Neural progenitor cell (in vitro differentiated cells): ENCODE data around the gene VPS37B. TPM values are rescaled to one million over a fixed set of nuclear protein-coding genes. Genes with fewer than 3 reads are reported as not detected.

Source experiments
- DNase-seq: peaks from one replicate; pipeline ENCODE4 v3.0.0-alpha.2; 2016; ENCODE audit warnings: low spot score
- H2AFZ ChIP-seq: fragments of 200-600 bp; sonication (generic); replicated peaks from 2 replicates; pipeline ENCODE4 v1.6.1; 2016; ENCODE audit warnings: antibody characterized with exemption
- H3F3A ChIP-seq: fragments of 200-600 bp; sonication (generic); 2 replicates; pipeline ENCODE4 v1.6.1; 2016; ENCODE audit warnings: antibody characterized with exemption, low read depth
- H3K27ac ChIP-seq: fragments of 200-600 bp; sonication (generic); 2 replicates; pipeline ENCODE4 v1.5.1; 2016; ENCODE audit warnings: mild to moderate bottlenecking
- H3K27me3 ChIP-seq: fragments of 200-600 bp; sonication (generic); 2 replicates; pipeline ENCODE4 v1.6.1; 2016; ENCODE audit warnings: mild to moderate bottlenecking, moderate library complexity
- H3K36me3 ChIP-seq: fragments of 200-600 bp; sonication (generic); 2 replicates; pipeline ENCODE4 v1.5.1; 2016
- H3K4me1 ChIP-seq: fragments of 200-600 bp; sonication (generic); 2 replicates; pipeline ENCODE4 v1.6.1; 2016; ENCODE audit warnings: mixed run types
- H3K4me2 ChIP-seq: fragments of 200-600 bp; sonication (generic); 2 replicates; pipeline ENCODE4 v1.6.1; 2016
- H3K4me3 ChIP-seq: fragments of 200-600 bp; sonication (generic); 2 replicates; pipeline ENCODE4 v1.5.1; 2016
- H3K79me2 ChIP-seq: fragments of 200-600 bp; sonication (generic); 2 replicates; pipeline ENCODE4 v1.6.1; 2016; ENCODE audit warnings: low read depth
- H3K9ac ChIP-seq: fragments of 200-600 bp; sonication (generic); 2 replicates; pipeline ENCODE4 v1.6.1; 2016
- H3K9me3 ChIP-seq: fragments of 200-600 bp; sonication (generic); 2 replicates; pipeline ENCODE4 v1.5.1; 2016; ENCODE audit warnings: low read depth
- H4K20me1 ChIP-seq: fragments of 200-600 bp; sonication (generic); 2 replicates; pipeline ENCODE4 v1.6.1; 2016; ENCODE audit warnings: low read depth
- H3K27ac Mint-ChIP-seq: 3 replicates; pipeline ENCODE4 v1.8.0; 2021; ENCODE audit warnings: mixed read lengths
- H3K27me3 Mint-ChIP-seq: 2 replicates; pipeline ENCODE4 v1.8.0; 2022; ENCODE audit warnings: low read depth, mild to moderate bottlenecking, inconsistent platforms, moderate library complexity, mixed read lengths; ENCODE audit not compliant: insufficient read depth
- H3K36me3 Mint-ChIP-seq: 3 replicates; pipeline ENCODE4 v1.8.0; 2021; ENCODE audit warnings: mixed read lengths
- H3K4me1 Mint-ChIP-seq: 3 replicates; pipeline ENCODE4 v1.8.0; 2021; ENCODE audit warnings: mixed read lengths
- H3K4me3 Mint-ChIP-seq: 3 replicates; pipeline ENCODE4 v1.8.0; 2021; ENCODE audit warnings: mild to moderate bottlenecking, moderate library complexity, mixed read lengths
- H3K9me3 Mint-ChIP-seq: 3 replicates; pipeline ENCODE4 v1.8.0; 2020; ENCODE audit warnings: mixed read lengths
- CTCF ChIP-seq: fragments of 200-600 bp; sonication (generic); IDR thresholded peaks from 2 replicates; pipeline ENCODE4 v1.5.1; 2017; ENCODE audit warnings: antibody characterized with exemption, mild to moderate bottlenecking
- EZH2 ChIP-seq: fragments of 200-600 bp; sonication (generic); IDR thresholded peaks from 2 replicates; pipeline ENCODE4 v1.6.1; 2017; ENCODE audit warnings: antibody characterized with exemption, mild to moderate bottlenecking, moderate library complexity
- EZH2phosphoT487 ChIP-seq: fragments of 200-600 bp; sonication (generic); IDR thresholded peaks from 2 replicates; pipeline ENCODE4 v1.6.1; 2017; ENCODE audit warnings: antibody characterized with exemption
- total RNA-seq: library from RNA; depleted of rRNA; stranded (reverse); fragments of >200 nt; gene quantifications from 2 replicates; pipeline ENCODE4 v1.2.3, GENCODE V29; 2015; ENCODE audit warnings: low replicate concordance

VPS37B gene
- total RNA-seq, 1 donor from 2014 or later: 19.4 TPM

DNA sequence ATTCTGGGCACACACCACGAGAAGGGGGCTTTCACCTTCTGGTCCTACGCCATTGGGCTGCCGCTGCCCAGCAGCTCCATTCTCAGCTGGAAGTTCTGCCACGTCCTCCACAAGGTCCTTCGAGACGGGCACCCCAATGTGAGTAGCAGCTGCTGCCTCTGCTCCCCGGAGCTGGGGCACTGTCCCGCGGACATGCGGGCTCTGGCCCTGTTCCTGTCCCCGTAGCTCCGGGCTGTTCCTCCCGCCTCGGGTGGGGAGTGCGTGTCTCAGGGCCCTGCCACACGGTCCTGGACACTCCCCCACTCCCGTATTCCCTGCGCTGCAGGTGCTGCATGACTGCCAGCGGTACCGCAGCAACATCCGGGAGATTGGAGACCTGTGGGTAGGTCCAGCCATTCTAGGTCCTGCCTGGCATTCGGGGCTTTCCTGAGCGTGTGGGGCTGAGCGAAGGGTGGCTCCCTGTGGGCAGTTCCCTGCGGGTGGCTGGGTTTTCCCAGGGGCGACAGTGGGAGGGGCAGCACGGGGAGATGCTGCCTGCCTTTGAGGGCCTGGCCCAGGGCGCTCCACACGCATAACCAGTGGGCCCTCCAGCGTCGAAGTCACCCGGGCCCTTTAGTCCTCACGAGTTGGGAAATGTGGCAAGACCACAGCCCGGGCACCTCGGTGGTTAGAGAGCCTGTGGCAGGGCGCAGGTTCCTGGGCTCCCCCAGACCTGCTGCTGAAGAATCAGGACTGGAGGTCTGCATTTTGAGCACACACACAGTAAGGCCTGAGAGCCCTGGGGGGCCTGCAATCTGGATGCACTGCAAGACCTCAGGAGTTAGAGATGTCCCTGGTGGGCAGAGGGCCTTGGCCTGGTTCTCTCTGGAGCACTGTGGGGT is 47.2 kb downstream of the VPS37B start:
- peaks cover 3% of the 10 kb centered on the region for H3K36me3 Mint-ChIP-seq
- H4K20me1 ChIP-seq: peaks cover 17% of the 10 kb centered on the region
- H3K27ac ChIP-seq: no peak overlapping the region
- no peaks in the 10 kb centered on the region for H3K4me1 ChIP-seq
- H3K4me3 Mint-ChIP-seq: no peak overlapping the region
- no peaks in the 10 kb centered on the region for H3K9me3 ChIP-seq
- H3F3A ChIP-seq: no peaks in the 10 kb centered on the region
- TF ChIP-seq CTCF (no peak), EZH2 (no peak), EZH2phosphoT487 (no peak)
- H3K4me3 ChIP-seq: no peak overlapping the region
- no peak overlapping the region for H3K4me2 ChIP-seq
- no peaks in the 10 kb centered on the region for H3K79me2 ChIP-seq
- peaks cover 5% of the 10 kb centered on the region for H3K27me3 Mint-ChIP-seq
- H2AFZ ChIP-seq: no peak overlapping the region
- H3K4me1 Mint-ChIP-seq: peaks cover 13% of the 10 kb centered on the region
- no peak overlapping the region for H3K27ac Mint-ChIP-seq
- no peaks in the 10 kb centered on the region for H3K27me3 ChIP-seq
- H3K36me3 ChIP-seq: no peaks in the 10 kb centered on the region
- no peaks in the 10 kb centered on the region for H3K9me3 Mint-ChIP-seq
- no peak for DNase-seq
- H3K9ac ChIP-seq: no peak overlapping the region

DNA sequence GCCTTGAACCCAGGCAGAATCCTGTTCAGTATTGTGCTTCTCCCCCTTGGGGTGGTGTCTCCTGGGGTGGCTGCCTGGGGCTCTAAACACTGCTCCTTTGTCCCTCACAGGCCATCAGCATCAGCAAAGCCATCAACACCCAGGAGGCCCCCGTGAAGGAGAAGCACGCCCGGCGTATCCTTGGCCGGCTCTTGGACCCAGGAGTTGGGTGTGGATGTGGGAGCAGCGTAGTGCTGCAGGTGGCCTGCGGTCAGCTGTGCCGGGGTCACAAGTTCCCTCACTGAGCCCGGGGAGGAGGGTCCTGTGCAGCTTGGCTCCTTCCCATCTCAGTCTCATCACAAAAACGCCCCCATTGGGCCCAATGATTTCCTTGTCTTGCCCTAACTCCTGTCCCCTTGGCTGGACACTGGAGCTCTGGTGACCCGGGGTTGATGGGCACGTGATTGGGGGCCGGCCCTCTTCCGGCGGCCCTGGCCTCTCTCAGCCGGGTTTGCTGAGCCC is 48.0 kb downstream of the VPS37B start:
- Mint-ChIP-seq H3K27me3 (peaks cover 5% of the 10 kb centered on the region), H3K27ac (no peak overlapping the region), H3K36me3 (peaks cover 3% of the 10 kb centered on the region), H3K4me3 (no peak overlapping the region), H3K9me3 (no peaks in the 10 kb centered on the region), H3K4me1 (peaks cover 14% of the 10 kb centered on the region)
- Histone ChIP-seq H3K27me3 (no peaks in the 10 kb centered on the region), H3F3A (no peaks in the 10 kb centered on the region), H3K4me3 (no peak overlapping the region), H3K4me1 (no peaks in the 10 kb centered on the region), H3K79me2 (no peaks in the 10 kb centered on the region), H4K20me1 (peaks cover 23% of the 10 kb centered on the region), H3K9ac (no peak overlapping the region), H2AFZ (no peak overlapping the region), H3K27ac (no peak overlapping the region), H3K36me3 (no peaks in the 10 kb centered on the region), H3K4me2 (no peak overlapping the region), H3K9me3 (no peaks in the 10 kb centered on the region)
- no peak for TF ChIP-seq EZH2phosphoT487
- no peak for TF ChIP-seq EZH2
- no peak for TF ChIP-seq CTCF
- no peak for DNase-seq

GRCh38 chr12:122847516-122847836 is 48.4 kb downstream of the VPS37B start:
- DNase-seq: no peak
- H3K9ac ChIP-seq: no peak overlapping the region
- peaks cover 28% of the 10 kb centered on the region for H4K20me1 ChIP-seq
- no peak overlapping the region for H3K4me2 ChIP-seq
- no peaks in the 10 kb centered on the region for H3K79me2 ChIP-seq
- H3K27me3 Mint-ChIP-seq: peaks cover 5% of the 10 kb centered on the region
- no peak overlapping the region for H3K4me3 Mint-ChIP-seq
- H3K4me3 ChIP-seq: no peak overlapping the region
- H3K36me3 ChIP-seq: no peaks in the 10 kb centered on the region
- H3K4me1 ChIP-seq: no peaks in the 10 kb centered on the region
- no peaks in the 10 kb centered on the region for H3K9me3 ChIP-seq
- no peak overlapping the region for H3K27ac Mint-ChIP-seq
- H2AFZ ChIP-seq: no peak overlapping the region
- H3K9me3 Mint-ChIP-seq: no peaks in the 10 kb centered on the region
- peaks cover 9% of the 10 kb centered on the region for H3K4me1 Mint-ChIP-seq
- peaks cover 3% of the 10 kb centered on the region for H3K36me3 Mint-ChIP-seq
- no peaks in the 10 kb centered on the region for H3K27me3 ChIP-seq
- TF ChIP-seq CTCF: no peak
- no peak for TF ChIP-seq EZH2phosphoT487
- no peak for TF ChIP-seq EZH2
- H3K27ac ChIP-seq: no peak overlapping the region
- no peaks in the 10 kb centered on the region for H3F3A ChIP-seq
